Inferior parietal cortex (tissue), 1 donor: Measurements from ENCODE around the gene ADAT2.

ENCODE experiments used
- DNase-seq: peaks from one replicate; pipeline ENCODE4 v3.0.0-alpha.2; 2016; ENCODE audit errors: extremely low spot score

Gene ADAT2

DNA sequence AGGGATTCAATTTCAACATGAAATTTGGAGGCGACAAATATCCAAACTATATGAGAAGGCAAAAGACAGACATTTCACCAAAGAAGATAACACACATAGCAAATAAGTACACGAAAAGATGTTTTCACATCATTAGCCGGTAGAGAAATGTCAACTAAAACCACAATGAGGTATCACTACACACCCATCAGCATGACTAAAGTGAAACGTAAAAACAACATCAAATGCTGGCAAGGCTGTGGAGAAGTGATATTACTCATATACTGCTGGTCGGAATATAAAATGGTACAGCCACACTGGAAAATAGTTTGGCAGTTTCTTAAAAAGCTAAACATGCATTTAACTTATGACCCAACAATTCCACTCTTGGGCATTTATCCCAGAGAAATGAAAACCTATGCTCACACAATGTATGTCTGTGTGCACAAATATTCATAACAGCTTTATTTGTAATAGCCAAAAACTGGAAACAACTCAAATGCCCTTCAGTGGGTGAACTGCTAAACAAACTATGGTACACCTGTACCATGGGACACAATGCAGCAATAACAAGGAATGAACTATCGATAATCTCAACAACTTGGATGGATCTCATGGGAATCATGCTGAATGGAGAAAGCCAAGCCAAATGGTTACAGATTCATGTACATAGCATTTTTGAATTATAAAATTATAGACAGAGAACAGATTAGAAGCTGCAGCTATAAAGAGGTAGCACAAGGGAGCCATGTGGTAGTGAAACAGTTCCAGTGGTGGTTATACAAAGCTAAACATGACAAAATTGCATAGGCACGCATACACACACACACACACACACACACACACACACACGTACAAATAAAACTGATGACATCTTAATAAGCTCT lies 8.6 kb downstream of the ADAT2 start:
- DNase-seq: no peak

DNA sequence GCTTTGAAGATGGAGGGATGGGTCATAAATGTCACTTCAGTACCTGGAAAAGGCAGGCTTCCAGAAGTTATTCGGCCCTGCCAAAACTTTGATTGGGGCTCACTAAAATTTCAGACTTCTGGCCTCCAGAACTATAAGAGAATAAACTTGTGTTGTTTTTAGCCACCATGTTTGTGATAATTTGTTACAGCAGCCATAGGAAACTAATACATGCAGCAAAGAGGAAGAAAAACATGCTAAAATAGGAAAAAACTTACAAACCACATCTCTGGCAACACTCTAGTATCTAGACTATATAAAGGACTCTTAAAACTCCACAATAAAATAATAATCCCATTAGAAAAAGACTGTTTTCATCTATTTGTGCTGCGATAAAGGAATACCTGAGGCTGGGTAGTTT lies 9.5 kb downstream of the ADAT2 start:
- no peak for DNase-seq

DNA sequence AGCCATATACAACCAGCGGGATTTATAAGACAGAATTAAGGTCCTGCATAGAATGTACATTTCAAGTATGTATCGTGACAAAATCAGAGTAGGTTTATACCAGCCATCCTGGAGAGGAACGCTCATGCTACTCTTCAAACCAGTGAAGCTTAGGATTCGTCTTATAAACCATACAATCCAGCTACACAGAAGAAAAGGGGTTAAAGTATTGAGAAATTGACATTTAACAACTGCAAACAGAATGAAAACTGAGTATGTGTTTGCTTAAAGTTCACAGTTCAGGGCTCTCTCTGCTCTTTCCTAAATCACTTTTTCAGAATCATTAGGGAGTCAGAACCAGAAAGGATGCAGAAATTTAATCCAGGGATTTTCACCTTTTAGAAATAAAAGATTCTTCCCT lies 17.9 kb downstream of the ADAT2 start:
- DNase-seq: no peak

DNA sequence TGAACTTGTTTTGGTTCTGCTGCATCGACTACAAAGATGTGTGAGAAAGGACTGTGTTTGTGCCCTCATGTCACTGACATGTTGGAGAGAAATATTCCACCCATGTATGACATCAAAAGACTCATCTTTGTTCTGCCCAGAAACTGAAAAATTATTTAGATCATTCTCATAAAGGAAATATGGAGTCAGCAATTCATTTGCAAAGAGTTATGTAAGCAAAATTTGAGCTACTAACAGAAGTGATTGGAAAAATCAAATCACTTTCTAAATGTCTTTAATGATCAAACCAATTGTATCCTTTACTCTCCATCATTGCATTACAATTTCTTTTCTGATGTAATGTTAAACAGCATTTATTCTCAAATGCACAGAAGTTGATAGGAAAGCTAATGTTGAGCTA lies 19.3 kb downstream of the ADAT2 start:
- DNase-seq: no peak

DNA sequence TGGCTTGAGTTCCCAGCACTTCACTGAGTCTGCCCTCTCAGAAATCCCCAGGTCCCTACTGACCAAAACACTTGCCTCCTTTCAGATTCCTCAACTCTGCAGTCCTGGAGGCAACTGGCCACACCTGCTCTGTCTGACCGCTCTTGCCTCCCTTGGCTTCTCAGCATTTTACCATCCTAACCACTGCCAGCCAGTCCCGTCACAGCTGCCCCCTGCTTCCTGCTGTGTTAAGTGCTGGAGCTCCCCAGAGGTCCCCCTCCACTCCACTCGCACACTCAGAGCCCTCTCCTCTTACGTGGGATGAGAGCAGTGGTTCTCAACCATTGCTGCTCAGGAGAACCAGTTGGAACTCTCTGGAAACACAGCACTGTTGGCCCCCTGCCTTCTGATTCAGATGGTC lies 20.5 kb downstream of the ADAT2 start:
- DNase-seq: no peak

DNA sequence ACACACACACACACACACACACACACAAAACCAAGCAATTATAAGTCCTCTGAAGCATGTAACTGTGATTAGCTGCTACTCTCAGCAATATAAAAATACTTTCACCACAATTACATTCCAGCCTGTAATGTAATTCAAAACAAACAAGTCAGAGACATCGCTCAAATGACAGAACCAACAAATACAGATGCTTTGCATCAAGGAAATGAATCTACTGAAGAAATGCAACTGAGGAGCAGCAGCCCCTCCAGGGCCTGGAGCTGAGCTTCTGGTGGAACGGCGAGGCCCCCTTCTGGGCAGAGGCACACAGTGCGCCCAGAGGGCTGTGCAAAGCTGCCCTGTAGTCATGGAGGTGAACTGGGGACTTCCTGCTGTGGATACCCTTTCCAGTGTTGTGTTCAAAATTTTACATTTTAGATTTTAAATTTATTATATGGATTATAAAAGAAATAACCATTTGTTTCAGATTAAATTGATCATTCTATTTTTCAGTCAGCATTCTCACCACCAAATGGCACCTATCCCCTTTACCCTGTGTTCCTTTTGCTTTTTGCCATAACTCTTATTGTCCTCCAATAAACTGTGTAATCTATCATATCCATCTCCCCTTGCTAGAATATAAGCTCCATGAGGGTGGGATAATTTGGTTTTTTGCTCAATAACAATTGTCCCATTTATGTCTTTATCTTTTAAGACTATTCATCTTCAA lies 23.2 kb downstream of the ADAT2 start:
- peak; percentile 74 for DNase-seq

DNA sequence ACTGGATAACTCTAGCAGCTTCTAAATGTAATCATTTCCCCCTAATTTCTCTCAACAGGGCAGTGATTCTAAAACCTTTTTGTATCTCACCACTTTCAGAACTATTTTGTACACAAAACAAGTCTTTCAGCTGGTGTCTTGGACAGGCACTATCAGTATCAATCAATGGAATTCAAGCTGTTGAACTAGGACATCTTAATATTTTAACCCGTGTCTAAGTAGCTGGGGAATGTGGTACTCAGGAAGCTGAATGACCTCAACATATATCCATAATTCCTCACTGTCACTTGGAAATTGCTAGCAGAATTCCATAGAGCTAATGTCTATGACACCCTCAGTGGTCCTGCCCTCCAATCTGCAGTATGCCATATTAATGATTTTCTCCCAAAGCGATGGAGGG lies 24.5 kb downstream of the ADAT2 start:
- no peak for DNase-seq

DNA sequence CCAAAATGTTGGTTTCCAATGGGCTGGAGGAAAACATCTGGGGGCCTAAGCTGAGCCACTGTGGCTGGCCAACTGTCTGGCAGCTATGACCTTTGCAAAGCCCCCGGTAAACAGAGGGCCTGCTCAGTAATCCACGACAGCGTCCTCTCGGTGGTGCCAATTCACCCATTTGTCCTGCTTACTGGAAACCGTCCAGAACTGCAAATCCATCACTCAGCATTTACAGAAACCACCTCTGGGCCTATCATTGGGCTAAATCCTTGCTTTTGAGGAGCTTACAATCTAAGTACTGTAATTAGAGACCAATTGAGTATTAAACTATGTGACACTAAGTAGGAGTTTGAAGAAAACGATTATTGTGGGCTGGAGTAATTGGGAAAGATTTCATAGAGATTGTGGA lies 31.0 kb downstream of the ADAT2 start:
- DNase-seq: no peak

DNA sequence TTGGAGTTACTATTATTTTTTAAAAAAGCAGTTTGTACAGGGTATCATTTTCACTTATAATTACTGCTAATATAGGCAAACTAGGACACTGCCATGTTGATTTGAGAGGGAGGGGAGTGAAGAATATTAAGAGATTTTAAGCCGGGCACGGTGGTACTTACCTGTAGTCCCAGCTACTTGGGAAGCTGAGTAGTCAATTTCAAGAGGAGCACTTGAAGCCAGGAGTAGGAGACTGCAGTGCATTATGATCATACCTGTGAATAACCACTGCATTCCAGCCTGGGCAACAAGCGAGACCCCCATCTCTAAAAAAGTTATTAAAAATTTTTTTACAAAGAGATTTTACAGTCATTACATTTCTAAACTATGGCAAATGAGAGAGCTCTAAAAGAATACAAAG lies 35.7 kb downstream of the ADAT2 start:
- DNase-seq: no peak

DNA sequence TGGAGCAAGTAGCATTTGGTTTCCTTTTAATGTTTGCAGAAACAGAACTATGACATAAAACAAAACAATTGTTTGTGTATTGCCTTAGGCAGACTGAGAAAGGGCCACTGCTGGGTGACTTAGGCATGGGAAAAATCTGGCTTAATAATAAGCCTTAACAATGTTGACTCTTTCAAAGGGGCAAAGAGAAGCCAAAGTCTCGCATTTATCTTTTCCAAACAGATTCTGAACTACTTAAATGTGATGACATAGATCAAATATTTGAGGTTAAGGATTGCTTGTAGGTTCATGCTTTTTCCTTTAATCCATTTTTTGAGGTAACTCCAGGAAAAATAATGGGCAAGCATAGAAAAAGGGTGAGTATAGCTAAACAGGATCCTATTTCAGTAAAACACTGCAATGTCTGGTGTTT lies 39.6 kb downstream of the ADAT2 start:
- no peak for DNase-seq

DNA sequence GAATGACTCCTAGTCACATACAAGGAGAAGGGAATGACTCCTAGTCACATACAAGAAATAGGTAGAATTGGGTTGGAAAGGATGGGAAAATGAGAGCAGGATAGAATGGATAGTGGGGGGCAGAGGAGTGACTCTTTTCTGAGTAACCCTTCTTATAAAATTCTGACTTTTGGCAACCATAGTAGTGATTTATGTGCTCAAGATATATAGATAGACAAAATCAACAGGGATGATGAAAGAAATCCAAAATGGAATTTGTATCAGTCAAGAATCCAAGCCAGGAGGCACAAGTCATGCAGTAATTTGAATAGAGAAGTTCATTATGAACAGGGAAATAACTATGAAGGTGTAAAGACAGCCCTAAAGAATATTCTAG lies 41.7 kb downstream of the ADAT2 start:
- no peak for DNase-seq

DNA sequence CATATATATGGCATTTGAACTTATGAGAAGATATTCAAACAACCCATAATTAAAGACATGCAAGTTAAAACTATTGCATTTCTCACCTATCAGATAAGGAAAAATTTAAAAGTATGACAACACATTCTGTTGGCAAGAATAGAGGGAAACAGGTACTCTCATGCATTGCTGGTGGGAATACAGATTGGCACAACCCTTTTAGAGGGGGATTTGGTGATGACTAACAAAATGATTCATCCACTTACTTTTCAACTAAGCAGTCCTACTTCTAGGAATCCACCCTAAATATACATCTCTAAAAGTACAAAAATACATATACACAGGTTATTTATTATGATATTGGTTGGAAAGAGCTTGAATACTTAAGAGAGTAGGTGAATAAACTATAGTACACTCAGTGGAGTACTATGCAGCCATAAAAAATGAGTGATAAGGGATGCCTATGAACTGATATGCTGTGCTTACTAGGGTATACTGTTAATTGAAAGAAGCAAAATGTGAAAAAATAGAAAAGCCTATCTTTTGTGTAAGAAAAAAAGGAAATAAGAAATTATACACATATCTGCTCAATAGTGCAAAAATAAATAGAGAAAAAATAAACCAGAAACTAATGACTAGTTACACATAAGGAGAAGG lies 42.2 kb downstream of the ADAT2 start:
- no peak for DNase-seq

DNA sequence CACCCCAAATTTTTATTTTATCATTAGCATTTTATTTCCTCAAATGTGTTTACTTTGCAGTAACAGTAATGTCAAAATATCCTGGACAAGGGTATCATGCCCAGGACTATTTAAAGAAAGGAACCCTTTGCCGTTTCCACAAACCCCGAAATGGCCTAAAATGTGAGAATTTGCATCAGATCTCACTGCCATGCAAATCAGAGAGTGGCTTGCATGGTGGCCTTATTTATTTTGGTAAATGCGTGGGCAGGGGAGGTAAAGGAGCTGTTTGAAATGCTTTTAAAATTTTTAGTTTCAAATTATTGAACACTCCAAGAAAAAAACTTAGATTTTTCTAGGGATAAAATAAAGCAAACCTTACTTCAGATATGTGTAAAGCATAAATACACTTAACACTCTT lies 43.8 kb downstream of the ADAT2 start:
- DNase-seq: no peak

DNA sequence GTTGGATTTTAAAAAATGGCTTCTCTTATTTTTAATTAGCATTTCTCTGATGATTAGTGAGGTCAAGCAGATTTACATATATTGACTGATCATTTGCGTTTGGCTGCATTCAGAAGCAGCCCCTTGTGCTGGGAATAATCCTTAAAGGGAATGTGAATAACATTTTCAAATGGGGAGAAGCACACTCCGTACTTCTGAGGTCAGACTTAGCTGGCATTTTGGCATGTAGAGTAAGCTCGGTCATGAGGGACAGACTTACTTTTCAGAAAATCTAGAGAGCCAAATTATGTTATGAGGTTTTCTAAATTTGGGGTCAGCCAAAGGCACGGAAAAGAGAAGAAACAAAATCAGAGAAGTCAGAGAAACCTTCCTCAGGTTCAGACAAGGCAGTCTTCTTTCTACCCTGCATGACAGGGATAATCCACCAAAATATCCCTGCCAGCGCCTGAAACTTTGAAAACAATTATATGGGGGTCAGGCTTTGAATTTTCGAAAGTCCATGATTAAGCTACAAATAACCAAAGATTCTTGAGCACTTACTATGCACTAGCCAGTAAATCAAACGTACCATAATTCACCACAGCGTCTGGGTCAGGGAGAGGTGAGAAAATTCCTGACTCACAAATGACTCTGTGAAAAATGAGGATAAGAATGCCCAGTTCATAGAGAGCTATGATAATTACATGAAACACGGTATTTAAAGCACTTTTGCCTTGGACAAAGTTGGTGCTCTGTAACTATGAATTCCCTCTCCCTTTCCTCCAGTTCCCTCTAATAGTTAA lies 44.9 kb downstream of the ADAT2 start:
- no peak for DNase-seq

DNA sequence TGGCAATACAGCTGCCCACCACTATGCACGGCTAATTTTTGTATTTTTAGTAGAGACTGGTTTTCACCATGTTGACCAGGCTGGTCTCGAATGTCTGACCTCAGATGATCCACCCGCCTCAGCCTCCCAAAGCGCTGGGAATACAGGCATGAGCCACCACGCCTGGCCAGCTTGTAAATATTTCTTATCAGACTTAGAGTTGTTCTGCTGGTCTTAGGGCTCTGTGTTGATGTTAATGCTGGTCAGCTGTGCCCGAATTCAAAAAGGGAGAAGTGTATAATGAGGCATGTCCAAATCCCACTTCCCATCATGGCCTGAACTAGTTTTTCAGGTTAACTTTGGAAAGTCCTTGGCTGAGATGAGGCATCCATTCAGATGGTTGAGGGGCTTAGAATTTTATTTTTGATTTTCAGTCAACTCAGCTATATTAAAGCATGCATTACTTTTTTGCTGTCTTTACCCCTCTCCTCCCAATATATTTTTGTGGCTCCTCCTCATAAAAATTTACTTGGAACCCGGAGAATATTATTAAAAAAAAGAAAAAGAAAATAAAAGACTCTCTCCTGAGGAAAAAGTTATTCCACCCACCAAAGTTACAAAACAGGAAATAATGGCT lies 47.7 kb downstream of the ADAT2 start:
- no peak for DNase-seq

DNA sequence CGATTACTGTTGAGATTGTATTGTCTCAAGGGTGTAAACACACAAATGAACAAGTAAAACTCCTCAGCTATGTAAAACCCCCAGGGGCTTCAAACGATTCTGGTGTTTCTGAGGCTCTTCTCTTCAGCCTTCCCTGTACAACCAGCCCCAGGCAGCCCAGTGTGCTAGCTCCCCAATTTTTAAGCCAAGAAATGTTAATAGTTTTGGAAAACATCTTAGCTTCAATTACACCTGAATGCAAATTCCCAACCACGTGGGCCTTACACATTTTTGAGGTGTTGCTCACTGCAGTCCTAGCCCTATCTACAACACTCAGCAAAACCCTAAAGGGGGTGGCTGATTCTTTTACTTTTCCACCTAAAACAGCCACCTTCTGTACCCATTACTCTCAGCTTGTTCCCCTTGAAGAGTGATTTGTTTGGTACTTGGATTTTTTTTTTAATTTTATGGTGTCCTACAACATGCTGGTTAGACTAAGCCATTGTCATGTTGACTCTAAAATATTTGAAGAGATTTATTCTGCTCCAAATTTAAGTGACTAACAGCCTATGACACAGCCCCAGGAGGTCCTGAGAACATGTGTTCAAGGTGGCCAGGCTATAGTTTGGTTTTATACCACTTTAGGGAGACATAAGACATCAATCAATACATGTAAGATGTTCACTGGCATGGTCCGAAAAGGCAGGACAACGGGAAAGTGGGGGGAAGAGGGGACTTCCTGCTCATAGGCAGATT lies 48.7 kb downstream of the ADAT2 start:
- DNase-seq: no peak

DNA sequence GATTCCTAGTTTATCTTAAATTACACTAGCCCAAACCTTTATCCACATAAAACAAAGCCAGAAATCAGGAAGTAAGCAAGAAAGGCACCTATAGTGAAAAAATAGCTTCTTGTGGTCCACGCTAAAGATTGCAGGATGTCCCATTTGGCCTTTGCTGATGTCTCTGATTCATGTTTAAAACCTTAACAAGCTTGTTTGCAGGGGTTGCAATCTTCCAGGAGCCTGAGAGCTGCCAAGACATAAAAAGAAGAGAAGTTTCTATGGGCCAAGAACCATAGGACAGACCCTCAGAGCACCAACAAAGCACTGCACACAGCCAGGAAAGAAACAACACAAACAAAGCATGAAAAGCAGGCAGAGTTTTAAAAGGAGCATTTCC lies 49.4 kb downstream of the ADAT2 start:
- DNase-seq: no peak

DNA sequence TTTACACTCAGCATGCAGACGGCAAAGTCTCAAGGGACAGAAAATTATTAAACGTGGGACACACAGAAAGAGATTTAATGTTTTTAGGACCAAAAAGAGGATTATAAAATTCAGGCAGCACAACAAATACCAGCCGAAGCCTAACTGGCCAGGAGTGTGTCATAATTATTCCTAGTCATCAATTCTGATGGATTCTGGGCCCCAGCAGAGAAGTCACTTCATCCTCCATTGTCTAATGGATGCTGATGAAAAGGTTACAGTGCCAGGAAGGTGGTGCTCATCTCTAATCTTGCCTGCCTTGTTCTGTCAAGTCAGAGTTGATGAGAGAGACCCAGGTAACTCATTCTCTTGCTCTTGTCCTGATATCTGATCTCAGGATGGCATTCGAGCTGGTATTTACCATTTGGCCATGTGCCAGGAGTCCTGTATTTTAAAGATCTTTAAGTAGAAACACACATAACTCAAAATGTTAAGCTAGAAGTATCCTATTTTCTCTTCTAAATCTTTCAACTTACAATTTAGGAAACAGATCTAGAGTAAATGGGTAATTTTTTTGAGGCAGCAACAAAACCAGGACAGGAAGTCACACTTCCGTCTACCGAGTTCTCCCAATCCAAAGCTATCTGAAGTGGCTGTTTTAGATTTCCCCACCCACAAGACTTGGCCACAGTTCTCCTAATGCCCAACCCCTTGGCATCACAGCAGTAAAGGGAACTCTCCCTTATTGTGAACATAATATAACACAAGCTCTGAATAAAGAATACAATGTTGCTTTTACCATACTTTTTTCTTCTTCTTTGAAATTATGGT lies 50.0 kb downstream of the ADAT2 start:
- DNase-seq: peak; percentile 28

DNA sequence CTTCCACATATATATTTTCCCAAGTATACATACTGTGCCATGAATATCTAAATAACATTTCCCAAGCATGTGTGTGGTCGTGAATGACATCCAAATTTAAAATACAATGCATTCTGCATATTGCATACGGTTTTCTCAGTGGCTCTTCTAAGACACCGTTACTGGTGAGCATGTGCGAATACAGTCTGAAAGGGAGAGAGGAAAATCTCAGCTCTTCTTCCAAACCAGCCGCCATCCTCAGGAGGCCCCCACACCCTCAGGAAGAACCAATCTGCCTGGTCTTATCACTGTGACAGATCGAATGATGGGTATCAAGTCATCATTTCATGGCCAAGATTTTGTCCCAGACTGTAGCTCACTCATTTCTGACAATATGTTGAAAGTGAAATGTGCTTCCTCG lies 50.7 kb downstream of the ADAT2 start:
- DNase-seq: peak; percentile 11

DNA sequence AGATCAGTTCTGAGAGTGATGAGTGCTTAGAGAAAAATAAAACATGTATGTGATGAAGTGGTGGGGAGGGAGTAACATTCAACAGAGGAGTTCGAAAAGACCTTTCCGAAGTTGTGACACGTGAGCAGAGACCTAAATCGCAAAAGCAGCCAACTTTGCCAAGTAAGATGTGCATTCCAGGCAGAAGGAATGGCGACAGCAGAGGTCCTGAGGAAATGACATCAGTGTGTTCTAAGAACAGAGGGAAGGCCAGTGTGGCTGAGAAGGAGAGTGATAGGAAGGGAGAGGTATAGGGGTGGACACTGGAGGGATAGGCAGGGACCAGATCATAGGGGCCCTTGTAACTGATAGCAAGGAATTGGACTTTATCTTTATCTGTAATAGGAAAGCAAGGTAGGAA lies 51.3 kb downstream of the ADAT2 start:
- no peak for DNase-seq
